HFFc6 (cell line): ENCODE data around the gene CMTM8. TPM values are rescaled to one million over a fixed set of nuclear protein-coding genes. Genes with fewer than 3 reads are reported as not detected.

Source experiments
- DNase-seq: peaks from one replicate; pipeline ENCODE4 v3.0.0-alpha.2; 2018
- H3K27ac Mint-ChIP-seq: 2 replicates; pipeline ENCODE4 v1.8.0; 2020; ENCODE audit warnings: mild to moderate bottlenecking, mixed read lengths
- H3K27me3 Mint-ChIP-seq: 2 replicates; pipeline ENCODE4 v1.8.0; 2021; ENCODE audit warnings: mild to moderate bottlenecking, moderate library complexity, mixed read lengths; ENCODE audit not compliant: insufficient read depth
- H3K36me3 Mint-ChIP-seq: 2 replicates; pipeline ENCODE4 v1.8.0; 2021; ENCODE audit warnings: low read depth, mixed read lengths
- H3K4me1 Mint-ChIP-seq: 2 replicates; pipeline ENCODE4 v1.8.0; 2020; ENCODE audit warnings: low read depth, mixed read lengths
- H3K4me3 Mint-ChIP-seq: 2 replicates; pipeline ENCODE4 v1.8.0; 2020; ENCODE audit warnings: mild to moderate bottlenecking, moderate library complexity, mixed read lengths
- H3K9me3 Mint-ChIP-seq: 2 replicates; pipeline ENCODE4 v1.8.0; 2020; ENCODE audit warnings: mild to moderate bottlenecking, mixed read lengths
- CTCF ChIP-seq: fragments of 200-600 bp; sonication (generic); IDR thresholded peaks from 2 replicates; pipeline ENCODE4 v1.5.0; 2021; ENCODE audit warnings: antibody characterized with exemption, mild to moderate bottlenecking
- total RNA-seq, 6 experiments: library from RNA; stranded (reverse); fragmentation: NEBNext Ultra II Directional; extraction: Animal tissue kit (Norgen Biotek cat#: 25700); gene quantifications; 2 replicates in 1 of 6; 3 replicates in 5 of 6; pipeline ENCODE4 v1.2.3, GENCODE V29; 2021

CMTM8 gene
- total RNA-seq, 6 experiments from 2014 or later = not detected

DNA sequence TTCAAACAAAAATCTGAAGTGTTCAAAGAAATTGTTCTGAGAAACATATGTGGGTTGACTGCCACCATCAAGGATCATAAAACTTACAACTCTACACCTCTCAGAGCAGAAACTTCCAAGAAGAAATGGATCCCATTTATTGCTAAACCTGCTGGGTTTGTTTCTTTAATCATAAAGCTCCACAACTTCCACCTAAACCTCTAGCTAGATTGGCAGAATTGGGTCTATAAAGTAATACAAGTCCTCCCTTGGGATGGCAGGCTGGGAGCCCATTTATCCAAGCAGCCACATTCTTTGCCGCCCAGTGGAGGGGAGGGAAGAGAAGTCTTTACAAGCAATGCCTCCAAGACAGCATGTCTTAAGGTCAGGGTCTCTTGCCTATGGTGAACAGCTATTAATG lies 40.5 kb upstream of the CMTM8 start:
- DNase-seq = no peak
- no peak for TF ChIP-seq CTCF
- Mint-ChIP-seq H3K4me3 (no peak overlapping the region), H3K27ac (no peak overlapping the region), H3K4me1 (no peaks in the 10 kb centered on the region), H3K9me3 (no peaks in the 10 kb centered on the region), H3K36me3 (no peaks in the 10 kb centered on the region), H3K27me3 (peaks cover 36% of the 10 kb centered on the region)

DNA sequence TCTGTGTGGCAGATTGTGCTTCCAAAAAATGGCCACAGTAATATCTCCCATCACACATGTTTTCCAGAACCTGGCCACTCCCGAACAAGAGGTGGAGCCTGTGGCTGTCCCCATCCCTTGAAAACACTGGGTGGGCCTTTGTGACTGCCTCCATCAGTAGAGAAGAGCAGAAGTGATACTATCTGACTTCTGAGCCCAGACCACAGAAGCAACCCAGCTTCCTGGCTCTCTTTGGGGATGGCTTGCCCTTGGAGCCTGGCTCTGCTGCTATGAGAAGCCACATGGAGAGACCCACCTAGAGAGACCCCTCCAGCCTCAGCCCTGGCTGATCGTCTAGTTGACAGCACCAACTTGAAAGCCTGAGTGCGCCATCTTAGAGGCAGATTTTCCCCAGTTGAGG lies 39.8 kb upstream of the CMTM8 start:
- H3K4me1 Mint-ChIP-seq = peaks cover 2% of the 10 kb centered on the region; the same call in 1 of the 2 replicates
- H3K27me3 Mint-ChIP-seq = peaks cover 33% of the 10 kb centered on the region
- H3K36me3 Mint-ChIP-seq = no peaks in the 10 kb centered on the region
- no peaks in the 10 kb centered on the region for H3K9me3 Mint-ChIP-seq
- no peak overlapping the region for H3K4me3 Mint-ChIP-seq
- no peak for DNase-seq
- TF ChIP-seq CTCF = no peak
- no peak overlapping the region for H3K27ac Mint-ChIP-seq

DNA sequence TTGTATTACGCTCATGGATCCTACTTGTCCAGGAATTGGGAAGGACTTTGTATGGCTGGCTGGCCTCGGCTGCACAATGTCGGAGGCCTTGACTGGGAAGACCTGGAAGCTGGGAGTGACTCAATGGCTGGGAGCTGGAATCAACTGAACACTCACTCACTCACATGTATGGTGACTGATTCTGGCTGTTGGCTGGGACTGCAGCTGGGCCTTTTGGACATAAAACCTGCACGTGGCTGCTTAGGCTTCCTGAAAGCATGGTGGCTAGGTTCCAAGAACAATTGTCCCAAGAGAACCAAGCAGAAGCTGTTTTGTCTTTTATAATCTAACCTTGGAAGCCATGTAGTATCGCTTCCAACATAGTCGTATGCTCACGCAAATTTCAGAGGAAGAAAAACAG lies 38.0 kb upstream of the CMTM8 start:
- Mint-ChIP-seq H3K9me3 (no peaks in the 10 kb centered on the region), H3K27me3 (peaks cover 33% of the 10 kb centered on the region), H3K36me3 (no peaks in the 10 kb centered on the region), H3K4me1 (peaks cover 8% of the 10 kb centered on the region; the same call in 1 of the 2 replicates), H3K4me3 (no peak overlapping the region), H3K27ac (no peak overlapping the region)
- TF ChIP-seq CTCF = no peak
- DNase-seq = no peak

GRCh38 chr3:32200992-32201758 lies 37.3 kb upstream of the CMTM8 start:
- no peaks in the 10 kb centered on the region for H3K9me3 Mint-ChIP-seq
- H3K27ac Mint-ChIP-seq = no peak overlapping the region
- no peaks in the 10 kb centered on the region for H3K36me3 Mint-ChIP-seq
- no peak for DNase-seq
- peaks cover 8% of the 10 kb centered on the region; the same call in 1 of the 2 replicates for H3K4me1 Mint-ChIP-seq
- no peak overlapping the region for H3K4me3 Mint-ChIP-seq
- H3K27me3 Mint-ChIP-seq = peaks cover 29% of the 10 kb centered on the region
- TF ChIP-seq CTCF = no peak

DNA sequence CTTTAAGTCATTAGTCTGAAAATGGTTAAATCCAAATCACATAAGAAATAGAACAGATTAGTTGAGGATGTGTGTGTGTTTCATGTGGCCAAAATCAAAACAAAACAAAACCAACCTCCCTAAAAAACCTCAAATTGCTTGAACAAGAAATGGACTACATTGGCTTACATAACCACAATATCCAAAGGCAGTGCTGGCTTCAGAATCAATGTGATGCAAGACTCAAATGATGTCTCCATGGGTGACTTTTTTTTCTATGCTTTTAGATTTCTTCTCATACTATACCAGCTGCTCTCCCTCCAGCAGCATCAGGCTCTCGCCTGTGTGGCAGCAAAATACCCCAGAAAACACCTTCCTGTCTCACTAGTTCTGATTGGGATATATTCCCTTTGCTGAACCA lies 36.0 kb upstream of the CMTM8 start:
- Mint-ChIP-seq H3K9me3 (no peaks in the 10 kb centered on the region), H3K27me3 (peaks cover 23% of the 10 kb centered on the region), H3K4me1 (peaks cover 8% of the 10 kb centered on the region; the same call in 1 of the 2 replicates), H3K4me3 (no peak overlapping the region), H3K27ac (no peak overlapping the region), H3K36me3 (no peaks in the 10 kb centered on the region)
- TF ChIP-seq CTCF = no peak
- DNase-seq = no peak
